ENCODE data around the gene ADK. TPM values are rescaled to one million over a fixed set of nuclear protein-coding genes. Genes with fewer than 3 reads are reported as not detected.

ADK gene
- total and polyA plus RNA-seq, 2 donors from 2014 or later = 33.0 to 38.3 TPM

- no peak for FAIRE-seq
- Histone ChIP-seq H3K4me3 (ENCODE audit: low read length in 3 of 3) (peak overlapping the region; percentile 82 to 84 (median 84)), H3K36me3 (ENCODE audit: control insufficient read depth in 2 of 3, insufficient read depth in 3 of 3, low read length in 3 of 3) (no peaks in the 10 kb centered on the region), H3K4me1 (ENCODE audit: control insufficient read depth in 2 of 3, insufficient read depth in 2 of 3, low read depth in 1 of 3, low read length in 3 of 3) (peaks cover 0 to 12% (median 11%) of the 10 kb centered on the region in 3 donors), H3K27ac (ENCODE audit: low read depth in 2 of 2, low read length in 2 of 2) (peak overlapping the region; percentile 85 to 90), H3K9ac (ENCODE audit: low read length in 3 of 3) (peak overlapping the region; percentile 74 to 82 (median 81)), H3K9me3 (ENCODE audit: control insufficient read depth in 2 of 3, insufficient read depth in 1 of 3, low read length in 3 of 3) (no peaks in the 10 kb centered on the region), H3K27me3 (ENCODE audit: control insufficient read depth, insufficient read depth, low read length) (no peaks in the 10 kb centered on the region)
- TF ChIP-seq CTCF (IDR thresholded peaks at IDR 0.05; ENCODE audit: borderline replicate concordance, extremely low read depth, insufficient read depth) = no peak
- intact Hi-C loops (cut with DNase I) = no loop called here
- peak in 1 of 5 donors; percentile 30 for DNase-seq
Observed at GRCh38 chr10:74151879-74152722, 1.1 kb downstream of the ADK start.

- no peaks in the 10 kb centered on the region for H3K36me3 ChIP-seq (ENCODE audit: control insufficient read depth in 2 of 3, insufficient read depth in 3 of 3, low read length in 3 of 3)
- H3K9me3 ChIP-seq (ENCODE audit: control insufficient read depth in 2 of 3, insufficient read depth in 1 of 3, low read length in 3 of 3) = no peaks in the 10 kb centered on the region
- H3K27me3 ChIP-seq (ENCODE audit: control insufficient read depth, insufficient read depth, low read length) = no peaks in the 10 kb centered on the region
- no peak overlapping the region for H3K9ac ChIP-seq (ENCODE audit: low read length in 3 of 3)
- DNase-seq (peak in 1 of 5 donors; percentile 49), FAIRE-seq (no peak)
- no peak overlapping the region for H3K27ac ChIP-seq (ENCODE audit: low read depth in 2 of 2, low read length in 2 of 2)
- no peak for TF ChIP-seq CTCF (IDR thresholded peaks at IDR 0.05; ENCODE audit: borderline replicate concordance, extremely low read depth, insufficient read depth)
- no peak overlapping the region for H3K4me3 ChIP-seq (ENCODE audit: low read length in 3 of 3)
- H3K4me1 ChIP-seq (ENCODE audit: control insufficient read depth in 2 of 3, insufficient read depth in 2 of 3, low read depth in 1 of 3, low read length in 3 of 3) = peaks cover 0 to 12% (median 11%) of the 10 kb centered on the region in 3 donors
- intact Hi-C loops (cut with DNase I) = no loop called here
Observed at GRCh38 chr10:74153123-74153522, 2.1 kb downstream of the ADK start.

- no peak for TF ChIP-seq CTCF (IDR thresholded peaks at IDR 0.05; ENCODE audit: borderline replicate concordance, extremely low read depth, insufficient read depth)
- DNase-seq = no peak
- Histone ChIP-seq H3K4me1 (ENCODE audit: control insufficient read depth in 2 of 3, insufficient read depth in 2 of 3, low read depth in 1 of 3, low read length in 3 of 3) (peaks cover 0 to 12% (median 11%) of the 10 kb centered on the region in 3 donors), H3K9ac (ENCODE audit: low read length in 3 of 3) (no peak overlapping the region), H3K27me3 (ENCODE audit: control insufficient read depth, insufficient read depth, low read length) (no peaks in the 10 kb centered on the region), H3K4me3 (ENCODE audit: low read length in 3 of 3) (no peak overlapping the region), H3K36me3 (ENCODE audit: control insufficient read depth in 2 of 3, insufficient read depth in 3 of 3, low read length in 3 of 3) (no peaks in the 10 kb centered on the region), H3K9me3 (ENCODE audit: control insufficient read depth in 2 of 3, insufficient read depth in 1 of 3, low read length in 3 of 3) (no peaks in the 10 kb centered on the region), H3K27ac (ENCODE audit: low read depth in 2 of 2, low read length in 2 of 2) (no peak overlapping the region)
- no peak for FAIRE-seq
- intact Hi-C loops (cut with DNase I) = no loop called here
Observed at GRCh38 chr10:74153676-74154075, 2.7 kb downstream of the ADK start.
